ENCODE data around the gene ZNF681. TPM values are rescaled to one million over a fixed set of nuclear protein-coding genes. Genes with fewer than 3 reads are reported as not detected.
"Not testable (repeated sequence)": the region's sequence is repeated elsewhere in the genome, so short reads cannot be mapped to it uniquely, and the experiment has no call there.

ZNF681 gene
- total RNA-seq, 1 donor from 2014 or later = 0.15 TPM

GRCh38 chr19:23698711-23699520 lies 59.8 kb downstream of the ZNF681 start:
- ATAC-seq = no peak
- DNase-seq (ENCODE audit: low spot score) = no peak

- not testable (repeated sequence) for ATAC-seq; DNase-seq (ENCODE audit: low spot score)
These were observed 65.8 kb downstream of the ZNF681 start for GRCh38 chr19:23692937-23693336.

Other genes with a start within 250 kb of the ZNF681 start
- 1.5 TPM for gene ZNF675, start 71.7 kb downstream of the ZNF681 start, total RNA-seq
- 0.63 TPM for gene ZNF726, start 156.0 kb upstream of the ZNF681 start, total RNA-seq